Measurements from ENCODE around the gene SRCIN1.
"Not testable (repeated sequence)": the region's sequence is repeated elsewhere in the genome, so short reads cannot be mapped to it uniquely, and the experiment has no call there.

The SRCIN1 gene

DNA sequence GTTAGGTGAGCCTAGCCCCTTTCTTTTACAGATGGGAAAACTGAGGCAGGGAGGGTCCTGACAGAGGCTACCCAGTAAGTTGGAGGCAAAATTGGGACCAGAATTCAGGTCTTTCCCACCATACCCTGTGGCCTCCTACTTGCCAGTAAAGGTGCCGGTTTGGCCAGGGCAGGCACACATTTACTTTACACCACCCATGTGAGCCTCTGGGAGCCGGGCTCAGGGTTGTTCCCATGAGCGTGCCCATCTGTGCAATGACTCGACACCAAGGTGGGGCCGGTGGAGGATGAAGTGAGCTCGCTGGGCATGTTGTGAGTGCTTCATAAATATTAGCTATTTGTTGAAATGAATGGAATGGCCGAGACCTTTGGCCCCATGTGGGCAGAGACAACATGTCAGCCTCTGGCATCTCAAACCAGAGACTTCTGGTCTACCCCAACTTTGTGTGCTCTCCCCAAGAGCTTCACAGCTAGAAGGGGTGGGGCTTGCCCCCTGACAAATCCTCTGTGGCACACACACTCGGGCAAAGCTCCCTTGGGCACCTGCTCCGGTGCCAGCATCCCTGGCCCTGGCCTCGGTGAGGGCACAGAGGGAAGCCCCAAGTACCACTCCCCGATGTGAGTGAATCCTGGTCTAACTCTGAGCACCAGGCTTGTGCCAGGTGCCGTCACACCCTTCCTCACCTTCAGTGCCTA, 60.1 kb downstream of the SRCIN1 start:
- no peak for DNase-seq (ENCODE audit: low read depth in 2 of 2)

DNA sequence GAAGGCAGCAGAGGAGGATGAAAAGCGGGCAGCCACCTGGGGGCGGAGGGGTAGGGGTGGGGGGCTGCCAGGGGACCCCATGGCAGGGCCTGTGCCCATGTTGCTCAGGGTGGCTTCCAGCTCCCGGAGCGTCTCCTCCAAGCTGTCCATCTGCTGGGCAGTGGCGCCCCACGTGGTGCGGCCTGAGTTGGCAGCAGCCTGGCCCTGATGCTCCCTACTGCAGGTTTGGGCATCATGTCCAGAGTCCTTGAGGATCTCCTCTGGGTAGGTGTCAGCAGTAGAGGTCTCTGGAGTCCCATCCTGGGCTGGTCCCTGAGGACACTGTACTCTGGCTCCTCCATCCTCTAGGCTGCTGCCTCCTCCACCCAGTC, 60.9 kb downstream of the SRCIN1 start:
- no peak for DNase-seq (ENCODE audit: low read depth in 2 of 2)

DNA sequence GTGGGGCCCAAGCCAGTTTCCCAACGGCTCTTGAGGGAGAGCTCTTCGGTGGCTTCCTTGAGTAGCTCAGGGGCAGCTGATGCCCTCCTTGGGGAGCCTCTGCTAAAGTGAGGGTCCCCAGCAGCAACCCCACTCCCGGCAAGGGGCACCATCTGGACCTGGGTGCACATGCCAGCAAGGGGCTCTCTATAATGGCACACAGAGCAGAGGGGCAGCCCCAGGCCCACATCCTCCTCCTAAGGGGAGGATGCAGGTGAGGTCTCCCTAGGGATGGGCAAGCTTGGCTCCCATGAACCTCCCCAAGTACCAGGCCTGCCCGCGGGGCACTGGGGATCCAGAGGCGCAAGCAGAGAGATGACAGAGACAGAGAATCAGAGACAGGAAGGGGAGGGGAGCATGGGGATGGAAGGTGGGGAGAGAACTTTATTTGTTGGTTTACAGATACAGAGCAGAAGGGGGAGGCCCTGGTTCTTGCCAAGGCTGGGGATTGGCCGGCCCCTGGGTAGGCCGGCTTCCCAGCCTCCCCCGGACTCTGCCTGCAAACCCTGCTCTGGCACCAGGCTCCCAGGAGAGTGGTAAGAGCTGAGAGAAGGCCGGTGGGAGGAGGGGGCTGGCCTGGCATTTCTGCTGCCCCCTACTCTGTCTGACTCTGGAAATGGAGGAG, 61.4 kb downstream of the SRCIN1 start:
- no peak for DNase-seq (ENCODE audit: low read depth in 2 of 2)

DNA sequence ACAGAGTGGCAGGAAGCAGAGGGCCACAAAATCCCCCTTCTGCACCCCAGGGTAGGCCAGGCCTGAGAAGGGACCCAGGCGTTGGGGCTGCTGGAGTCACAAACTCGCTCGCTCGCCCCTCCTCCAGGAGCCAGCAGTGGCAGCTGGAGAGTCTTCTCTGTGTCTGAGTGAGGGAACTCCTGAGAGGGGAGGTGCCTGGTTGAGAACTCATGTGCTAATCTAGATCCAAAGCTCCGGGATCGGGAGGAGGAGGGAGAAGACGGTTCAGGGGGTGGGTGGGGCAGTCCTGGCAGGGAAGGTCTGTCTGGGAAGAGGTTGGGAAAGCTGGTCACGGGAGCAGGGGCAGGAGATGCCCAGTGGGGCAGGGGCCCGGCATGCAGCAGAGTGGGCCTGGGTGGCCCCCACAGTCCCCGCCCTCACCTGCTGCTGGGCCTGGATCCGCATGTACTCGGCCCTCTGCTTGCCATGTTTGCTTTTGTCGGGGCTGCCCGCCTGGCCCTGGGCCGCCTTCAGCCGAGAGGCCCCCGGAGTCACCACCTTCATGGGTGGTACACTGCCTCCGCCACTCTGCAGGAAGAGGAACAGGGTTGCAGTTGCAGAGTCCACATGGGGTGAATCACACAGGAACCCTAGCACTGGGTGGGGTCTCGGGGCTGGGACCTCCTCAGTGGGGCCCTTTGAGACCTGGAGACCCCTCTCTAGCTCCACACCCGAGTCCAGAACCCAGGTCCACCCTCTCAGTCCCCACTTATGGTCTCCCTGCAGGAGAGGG, 62.2 kb downstream of the SRCIN1 start:
- DNase-seq (ENCODE audit: low read depth in 2 of 2) = no peak

DNA sequence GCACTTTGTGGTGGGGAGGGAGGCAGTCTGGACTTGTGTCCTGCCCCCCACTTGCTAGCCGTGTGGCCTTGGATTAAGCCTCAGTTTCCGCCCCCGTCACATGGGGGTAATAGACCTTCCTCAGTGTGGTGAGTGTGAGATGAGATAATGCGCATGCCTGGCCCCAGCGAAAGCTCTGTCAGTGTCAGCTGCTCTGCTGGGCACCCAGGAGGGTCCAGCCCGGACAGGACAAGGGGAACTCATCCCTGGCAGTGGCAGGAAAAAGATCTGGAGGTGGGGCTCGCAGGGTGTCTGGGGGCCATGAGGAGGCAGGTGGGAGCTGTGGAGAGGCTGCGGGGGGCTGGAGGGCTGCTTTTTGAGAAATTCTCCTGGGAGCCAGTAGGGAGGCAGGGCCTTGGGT, 63.5 kb downstream of the SRCIN1 start:
- DNase-seq (ENCODE audit: low read depth in 2 of 2) = no peak

DNA sequence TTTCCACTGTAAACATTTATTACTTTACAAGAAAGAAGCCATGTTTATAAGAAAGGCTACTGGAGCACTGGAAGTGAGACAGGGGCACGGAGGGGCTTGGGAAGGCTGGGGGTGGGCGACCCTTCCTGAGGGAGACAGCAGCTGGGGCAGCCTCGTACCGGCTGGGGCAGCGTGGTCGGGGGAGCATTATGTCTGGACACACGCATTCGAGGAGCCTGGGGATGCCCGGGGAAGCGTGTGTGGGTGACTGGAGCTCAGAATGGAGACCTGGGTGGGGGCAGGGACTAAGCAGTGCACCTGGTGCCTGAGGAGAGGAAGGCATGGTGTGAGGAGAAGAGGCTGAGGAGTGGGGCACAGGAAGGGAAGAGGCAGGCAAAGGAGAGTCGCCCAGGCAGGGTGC, 64.5 kb downstream of the SRCIN1 start:
- no peak for DNase-seq (ENCODE audit: low read depth in 2 of 2)

DNA sequence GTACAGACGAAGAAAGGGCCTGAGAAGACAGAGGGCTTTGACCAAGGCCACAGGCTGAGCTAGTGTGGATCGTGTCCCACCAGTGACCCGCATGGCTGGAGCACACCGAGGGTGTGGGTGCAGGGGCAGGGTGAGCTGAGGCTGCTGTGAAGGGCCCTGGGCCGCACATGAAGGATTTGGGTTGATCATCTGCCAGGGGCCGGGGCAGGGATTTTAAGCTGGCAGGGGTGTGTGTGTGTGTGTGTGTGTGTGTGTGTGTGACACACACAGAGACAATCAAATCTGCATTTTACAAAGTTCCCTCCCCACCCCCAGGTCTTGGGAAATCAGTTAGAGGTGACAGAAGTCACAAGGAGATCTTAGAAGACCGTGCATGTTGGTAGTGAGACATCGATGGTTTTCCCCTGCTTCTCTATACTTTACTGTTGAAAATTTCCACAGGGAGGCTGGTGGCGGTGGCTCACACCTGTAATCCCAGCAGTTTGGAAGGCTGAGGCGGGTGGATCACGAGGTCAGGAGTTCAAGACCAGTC, 65.2 kb downstream of the SRCIN1 start:
- DNase-seq (ENCODE audit: low read depth in 2 of 2) = no peak

DNA sequence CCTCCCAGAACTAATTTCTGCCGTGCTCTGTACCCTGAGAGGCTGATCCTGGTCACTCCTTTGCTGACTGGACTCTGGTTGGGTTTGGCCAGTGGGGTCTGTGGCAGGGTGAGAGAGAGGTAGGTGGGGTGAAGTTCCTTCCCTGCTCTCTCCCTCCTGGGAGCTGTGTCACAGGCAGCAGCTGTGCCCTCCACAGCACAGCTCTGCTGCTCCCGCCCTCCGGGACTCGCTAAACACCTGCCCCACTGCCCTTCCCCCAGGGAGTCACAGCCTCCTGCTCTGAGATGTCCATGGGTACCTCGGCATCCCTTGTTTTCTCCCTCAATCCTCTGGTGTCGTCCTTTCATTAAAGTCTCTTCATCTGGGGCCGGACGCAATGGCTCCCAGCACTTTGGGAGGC, 66.4 kb downstream of the SRCIN1 start:
- DNase-seq (ENCODE audit: low read depth in 2 of 2) = no peak

DNA sequence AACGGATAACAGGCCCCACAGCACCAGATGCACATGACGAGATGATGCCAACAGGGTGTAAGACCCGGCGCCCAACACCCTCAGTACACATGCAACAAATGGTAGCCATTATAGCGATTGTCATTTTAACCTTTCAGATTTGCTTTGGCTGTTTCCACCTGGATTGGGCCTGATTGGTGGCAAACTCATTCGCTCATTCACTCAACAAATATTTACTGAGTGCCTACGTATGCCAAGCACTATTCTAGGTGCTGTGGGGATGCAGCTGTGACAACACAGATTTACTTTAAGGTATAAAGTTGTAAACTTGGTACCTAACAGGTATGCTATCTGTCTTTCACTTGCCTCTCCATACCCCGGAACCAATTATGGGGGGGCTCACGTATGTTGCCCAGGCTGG, 66.8 kb downstream of the SRCIN1 start:
- DNase-seq (ENCODE audit: low read depth in 2 of 2) = no peak

DNA sequence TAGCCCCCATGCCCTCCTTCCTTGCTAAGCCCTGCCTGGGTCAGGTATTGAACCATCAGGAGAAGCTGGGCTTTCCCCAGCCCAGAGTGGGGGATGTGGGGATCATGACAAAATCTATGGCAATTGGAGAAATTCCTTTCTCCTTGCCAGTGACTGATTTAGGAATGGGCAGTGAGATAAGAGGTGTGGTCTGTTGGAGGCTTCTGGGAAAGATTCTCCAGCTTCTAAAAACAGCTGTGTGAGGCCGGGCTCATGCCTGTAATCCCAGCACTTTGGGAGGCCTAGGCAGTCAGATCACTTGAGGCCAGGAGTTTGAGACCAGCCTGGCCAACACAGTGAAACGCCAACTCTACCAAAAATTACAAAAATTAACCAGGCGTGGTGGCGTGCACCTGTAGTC, 69.1 kb downstream of the SRCIN1 start:
- no peak for DNase-seq (ENCODE audit: low read depth in 2 of 2)

DNA sequence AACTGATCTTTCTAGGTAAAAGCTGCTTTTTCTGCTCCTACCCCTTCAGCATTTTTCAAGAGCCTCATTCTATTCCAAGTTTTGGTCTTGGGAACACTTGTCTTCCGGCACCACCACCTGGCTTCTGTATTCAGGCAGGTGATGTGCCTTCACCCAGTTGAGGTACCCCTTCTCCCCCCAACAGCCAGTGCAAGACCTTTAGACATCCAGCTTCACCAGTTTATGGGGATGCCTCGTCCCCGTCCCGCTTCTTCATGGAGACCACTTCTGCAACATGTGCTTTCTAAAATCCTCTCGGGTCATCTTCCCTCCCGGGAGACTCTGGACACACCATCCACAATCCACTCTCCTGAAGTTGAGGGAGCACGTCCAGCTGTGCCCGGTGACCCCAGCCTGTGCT, 69.9 kb downstream of the SRCIN1 start:
- no peak for DNase-seq (ENCODE audit: low read depth in 2 of 2)

DNA sequence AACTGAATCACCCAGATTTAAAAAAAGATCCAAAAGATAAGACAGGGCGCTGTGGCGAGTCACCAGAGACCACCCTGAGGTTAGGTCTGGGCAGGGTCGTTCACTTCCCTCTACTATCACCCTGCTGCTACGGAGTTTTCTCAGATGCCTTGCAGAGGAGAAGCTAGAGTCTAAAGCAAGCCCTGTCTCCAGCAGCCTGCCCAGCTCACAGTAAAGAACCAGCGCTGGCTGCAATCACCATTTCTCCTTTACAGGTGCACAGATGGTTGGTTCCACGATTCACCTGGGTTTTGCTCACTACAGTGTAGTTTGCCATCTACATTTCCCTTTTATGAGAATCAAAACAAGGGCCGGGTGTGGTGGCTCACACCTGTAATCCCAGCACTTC, 71.3 kb downstream of the SRCIN1 start:
- DNase-seq (ENCODE audit: low read depth in 2 of 2) = no peak

DNA sequence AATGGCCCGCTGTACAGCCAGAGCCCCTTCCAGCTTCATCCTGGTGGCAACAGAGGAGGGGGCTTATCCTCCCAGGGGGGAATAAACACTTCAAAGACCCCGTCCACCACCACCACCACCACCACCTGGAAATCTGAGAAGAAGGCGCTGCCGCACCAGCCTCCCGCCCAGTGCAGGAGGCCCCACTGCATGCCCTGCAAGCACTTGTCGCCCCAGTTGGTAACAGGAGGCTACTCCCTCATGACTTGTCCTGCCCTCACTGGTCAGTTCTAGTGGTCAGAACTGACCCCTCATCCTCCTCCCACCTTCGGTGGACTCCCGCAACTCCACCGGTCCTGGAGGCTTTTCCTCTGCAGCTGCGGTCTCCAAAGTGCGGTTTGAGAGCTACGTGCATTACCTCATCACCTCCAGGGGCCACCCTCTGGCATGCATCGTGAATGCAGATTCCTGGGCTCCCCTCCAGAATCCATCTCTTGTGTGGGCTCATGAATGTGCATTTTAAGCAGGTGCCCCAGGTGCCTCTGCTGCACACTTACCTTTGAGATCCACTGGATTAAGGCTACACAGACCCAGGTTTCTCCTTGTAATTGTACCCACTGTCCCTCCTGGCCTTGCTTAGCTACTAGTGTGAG, 71.8 kb downstream of the SRCIN1 start:
- DNase-seq (ENCODE audit: low read depth in 2 of 2) = no peak

DNA sequence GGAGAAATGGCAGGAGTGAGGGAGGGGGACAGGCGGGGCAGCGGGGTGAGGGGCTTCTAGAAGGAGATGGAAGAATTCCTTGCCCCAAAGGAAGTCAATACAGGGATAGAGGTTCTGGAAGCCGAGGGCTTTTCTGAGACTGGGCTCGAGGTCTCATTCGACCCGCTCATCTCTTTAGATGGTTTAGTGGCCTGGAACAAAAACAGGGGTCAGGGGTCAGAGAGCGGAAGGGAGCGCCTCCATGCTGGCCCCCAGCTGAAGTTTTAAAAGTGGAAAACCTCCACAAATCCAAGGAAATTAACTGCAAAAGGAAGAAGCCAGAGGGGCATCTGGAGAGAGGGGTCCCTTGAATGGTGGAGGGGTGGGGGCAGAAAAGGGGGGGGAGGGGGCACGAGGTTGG, 72.5 kb downstream of the SRCIN1 start:
- DNase-seq (ENCODE audit: low read depth in 2 of 2) = no peak

DNA sequence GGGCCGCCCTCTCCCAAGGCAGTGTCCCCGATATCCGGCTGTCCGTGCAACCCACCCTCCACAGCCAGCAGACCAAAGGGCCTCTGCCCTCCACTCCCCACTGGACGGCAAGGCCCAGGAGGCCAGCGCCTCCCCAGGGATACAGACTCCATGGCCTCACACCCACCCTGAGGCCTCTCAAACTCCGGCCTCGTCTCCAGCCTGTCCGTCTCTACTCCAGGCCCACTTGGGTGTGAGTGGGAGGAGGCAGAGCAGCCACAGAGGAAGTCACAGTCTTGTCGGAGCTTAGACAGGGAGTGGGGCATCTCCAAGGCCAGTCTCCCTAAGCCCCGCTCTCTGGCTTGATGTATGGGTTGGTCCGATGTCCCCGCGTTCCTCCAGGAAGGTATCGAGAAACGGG, 73.3 kb downstream of the SRCIN1 start:
- no peak for DNase-seq (ENCODE audit: low read depth in 2 of 2)

DNA sequence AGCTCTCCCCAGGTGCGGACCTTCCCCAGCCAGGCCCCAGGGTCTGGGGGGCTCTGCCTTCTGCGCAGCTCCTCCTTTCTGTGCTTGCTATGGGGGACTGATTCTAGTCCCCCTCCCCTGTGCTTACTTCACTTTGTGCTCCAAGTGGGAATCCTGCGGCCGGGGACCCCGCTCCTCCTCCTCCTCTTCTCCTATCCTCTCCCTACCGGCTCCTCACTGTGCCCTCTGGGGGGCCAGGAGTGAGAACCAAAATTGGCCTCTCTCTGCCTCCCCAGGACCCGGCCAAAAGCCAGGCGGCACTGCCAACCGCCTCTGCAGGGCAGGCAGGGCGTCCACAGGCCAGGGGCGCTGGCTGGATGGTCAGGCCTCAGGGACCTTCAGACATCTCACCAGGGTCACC, 74.0 kb downstream of the SRCIN1 start:
- not testable (repeated sequence) for DNase-seq (ENCODE audit: low read depth in 2 of 2)

DNA sequence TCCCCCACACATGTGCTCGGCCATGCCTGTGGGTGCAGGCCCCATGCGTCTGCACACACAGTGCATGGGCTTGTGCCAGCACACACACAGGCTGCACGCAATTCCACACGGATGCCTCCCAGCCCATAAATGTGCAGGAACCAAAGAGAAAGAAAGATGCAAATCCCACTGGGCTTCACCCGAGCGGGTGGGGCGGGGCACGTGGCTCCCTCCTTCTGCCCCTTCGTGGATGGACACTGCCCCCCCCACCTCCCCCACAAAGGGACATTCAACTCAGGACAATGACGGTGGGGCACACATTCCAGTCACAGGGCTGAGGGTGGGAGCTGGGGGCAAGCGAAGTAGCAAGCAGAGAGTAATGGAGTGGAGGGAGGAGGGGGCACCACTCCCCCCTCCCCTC, 74.9 kb downstream of the SRCIN1 start:
- not testable (repeated sequence) for DNase-seq (ENCODE audit: low read depth in 2 of 2)

DNA sequence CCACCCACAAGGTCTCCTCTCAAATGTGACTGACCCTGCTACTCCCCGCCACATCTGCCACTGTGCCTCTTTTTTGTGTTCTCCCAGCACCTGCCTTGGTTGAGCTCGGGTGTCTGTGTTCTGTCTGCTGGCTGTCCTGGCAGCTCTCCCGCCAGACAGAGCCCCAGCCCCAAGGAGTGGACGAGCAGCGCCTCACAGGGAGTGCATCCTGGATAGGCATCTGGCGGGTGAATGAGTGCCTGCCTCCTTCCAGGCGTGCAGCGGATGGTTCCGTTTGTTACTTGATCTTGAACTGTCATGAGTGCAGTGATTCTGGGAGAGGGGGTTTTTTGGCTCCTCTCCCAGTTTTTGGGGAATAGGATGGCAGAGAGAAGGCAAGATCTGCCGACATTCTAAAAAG, 77.6 kb downstream of the SRCIN1 start:
- not testable (repeated sequence) for DNase-seq (ENCODE audit: low read depth in 2 of 2)

DNA sequence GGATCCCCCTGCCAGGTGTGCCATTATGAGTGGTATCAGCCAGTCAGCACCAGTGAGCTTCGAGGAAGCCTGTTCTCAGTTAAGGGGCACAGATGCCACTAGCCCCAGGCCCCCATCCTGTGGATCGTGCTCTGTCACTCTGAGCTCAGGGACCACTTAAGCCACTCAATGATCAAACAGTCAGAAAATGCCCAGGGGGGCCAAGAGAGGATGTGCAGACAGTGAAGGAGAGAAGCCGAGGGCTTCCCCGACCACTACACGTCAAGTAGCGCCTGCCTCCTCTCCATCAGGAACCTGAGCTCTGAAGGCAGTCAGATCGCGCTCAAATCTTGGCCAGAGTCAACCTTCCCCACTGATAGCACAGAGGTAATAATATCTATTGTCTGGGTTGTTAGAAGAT, 79.2 kb downstream of the SRCIN1 start:
- not testable (repeated sequence) for DNase-seq (ENCODE audit: low read depth in 2 of 2)

DNA sequence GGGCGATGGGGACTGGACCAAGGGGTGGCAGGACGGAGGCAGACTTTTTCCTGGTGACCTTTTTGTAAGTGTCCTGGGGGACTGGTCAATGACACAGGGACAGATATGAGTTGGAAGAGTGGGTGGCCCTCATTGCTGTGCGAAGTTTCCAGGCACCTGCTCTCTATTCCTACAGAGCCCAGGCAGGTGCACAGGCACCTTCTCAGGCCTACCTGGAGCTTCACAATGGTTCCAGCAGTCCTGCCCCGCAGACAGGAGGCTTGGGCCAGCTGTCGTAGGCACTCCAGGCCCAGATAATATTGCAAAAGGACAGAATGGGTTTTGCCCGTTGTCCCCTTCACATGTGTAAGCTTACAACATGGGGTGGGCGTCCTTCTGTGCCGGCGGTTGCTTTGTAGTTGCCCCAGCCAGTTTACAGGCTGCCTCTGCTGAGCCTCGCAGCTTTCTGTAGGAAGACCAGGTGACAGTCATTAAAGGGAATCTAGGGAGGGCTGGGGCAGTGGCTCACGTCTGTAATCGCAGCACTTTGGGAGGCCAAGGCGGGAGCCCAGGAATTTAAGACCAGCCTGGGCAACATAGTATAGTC, 93.2 kb downstream of the SRCIN1 start:
- DNase-seq (ENCODE audit: low read depth in 2 of 2) = no peak

DNA sequence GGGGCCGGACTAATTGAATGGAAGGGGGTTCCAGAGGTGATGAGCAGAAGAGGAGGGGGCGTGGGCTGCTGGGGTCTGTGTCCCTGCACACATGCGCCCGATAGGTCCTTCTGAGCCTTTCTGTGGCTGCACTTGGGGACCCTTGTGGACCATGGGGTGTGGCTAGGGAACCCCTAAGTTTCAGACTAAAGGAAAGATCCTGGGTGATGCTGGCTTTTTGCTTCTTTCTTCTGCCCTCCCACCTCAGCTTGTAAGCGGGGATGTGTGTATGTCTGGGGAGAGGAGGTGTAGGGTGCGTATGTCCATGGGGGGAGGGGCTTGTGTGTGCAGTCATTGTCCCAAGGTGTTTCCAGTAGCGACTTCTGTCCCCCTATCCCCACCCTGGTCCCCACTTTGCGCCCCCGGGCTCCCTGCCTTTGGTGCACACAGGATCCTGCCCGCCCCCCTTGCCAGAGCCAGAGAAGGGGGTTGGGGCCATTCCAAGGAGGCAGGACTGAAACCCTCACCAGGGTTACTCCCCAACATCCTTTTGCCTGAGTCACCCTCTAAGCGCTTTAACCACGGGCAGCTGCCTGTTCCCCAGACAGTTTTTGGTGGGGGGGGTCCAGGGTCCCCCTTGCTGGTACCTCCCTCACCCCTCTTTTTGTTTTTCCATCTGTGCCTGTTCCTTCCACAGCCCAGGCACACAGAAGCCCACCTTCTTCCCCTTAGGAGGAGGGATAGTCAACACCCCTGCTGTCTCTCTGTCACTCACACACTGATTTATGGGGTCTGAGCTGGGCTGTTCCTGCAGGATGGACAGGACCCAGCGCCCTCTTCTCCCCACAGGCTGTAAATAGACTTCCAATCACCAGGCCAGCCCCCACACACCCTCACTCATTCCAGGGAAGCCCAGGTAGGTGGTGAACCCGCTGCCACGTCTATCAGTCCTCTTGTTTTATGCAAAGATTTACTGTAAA, 94.3 kb downstream of the SRCIN1 start:
- no peak for DNase-seq (ENCODE audit: low read depth in 2 of 2)
